Bronchial epithelial cell (primary cell): Measurements from ENCODE around the gene ATAD3B. TPM values are rescaled to one million over a fixed set of nuclear protein-coding genes. Genes with fewer than 3 reads are reported as not detected.

ENCODE experiments used
- DNase-seq: peaks from one replicate; pipeline ENCODE4 v3.0.0-alpha.2; 2010; ENCODE audit warnings: low read depth
- FAIRE-seq: peaks from 2 replicates; lab custom pipeline; 2011; peaks lifted over from hg19 to GRCh38; lab: Jason Lieb, UNC
- H3K27me3 ChIP-seq: 2 replicates; pipeline ENCODE4 v1.5.1; 2011; ENCODE audit warnings: low read length; ENCODE audit not compliant: control insufficient read depth, insufficient read depth
- H3K36me3 ChIP-seq: 2 replicates; pipeline ENCODE4 v1.5.1; 2011; ENCODE audit warnings: low read length; ENCODE audit not compliant: control insufficient read depth, insufficient read depth
- H3K4me3 ChIP-seq: 2 replicates; pipeline ENCODE4 v1.5.1; 2011; ENCODE audit warnings: mild to moderate bottlenecking, low read depth, low read length, control low read depth
- total RNA-seq: library from RNA; depleted of rRNA; stranded (reverse); fragments of >200 nt; gene quantifications from 2 replicates; pipeline ENCODE4 v1.2.1, GENCODE V29; 2014
- TF ChIP-seq, protein P1 (sequence below): IDR thresholded peaks from 2 replicates; pipeline ENCODE4 v1.5.1; 2011; ENCODE audit warnings: mild to moderate bottlenecking, moderate library complexity, low read length, control low read depth, inconsistent platforms; ENCODE audit not compliant: insufficient read depth, severe bottlenecking

Gene ATAD3B
- total RNA-seq, 1 donor from 2014 or later = 24.7 TPM

DNA sequence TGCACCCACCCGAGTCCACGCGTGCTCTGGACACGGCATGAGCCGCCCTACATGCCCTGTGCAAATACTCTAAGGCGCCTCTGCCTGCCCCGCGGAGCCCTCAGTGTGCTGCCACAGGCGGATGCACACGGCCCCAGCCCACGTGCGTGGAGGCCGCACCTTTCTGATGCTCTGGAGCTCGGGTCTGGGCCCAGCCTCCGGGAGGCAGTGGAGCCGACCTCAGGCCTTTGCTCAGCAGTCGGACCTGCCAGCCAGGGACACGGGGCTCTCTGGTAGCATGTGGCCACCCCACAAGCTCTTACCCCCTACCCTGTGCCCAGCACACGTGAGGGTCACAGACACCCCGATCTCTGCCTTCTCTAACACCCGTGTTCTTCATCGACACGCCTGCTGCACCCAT lies 66.8 kb downstream of the ATAD3B start:
- H3K36me3 ChIP-seq = peaks cover 8% of the 10 kb centered on the region
- no peaks in the 10 kb centered on the region for H3K27me3 ChIP-seq
- TF ChIP-seq, protein P1, sequence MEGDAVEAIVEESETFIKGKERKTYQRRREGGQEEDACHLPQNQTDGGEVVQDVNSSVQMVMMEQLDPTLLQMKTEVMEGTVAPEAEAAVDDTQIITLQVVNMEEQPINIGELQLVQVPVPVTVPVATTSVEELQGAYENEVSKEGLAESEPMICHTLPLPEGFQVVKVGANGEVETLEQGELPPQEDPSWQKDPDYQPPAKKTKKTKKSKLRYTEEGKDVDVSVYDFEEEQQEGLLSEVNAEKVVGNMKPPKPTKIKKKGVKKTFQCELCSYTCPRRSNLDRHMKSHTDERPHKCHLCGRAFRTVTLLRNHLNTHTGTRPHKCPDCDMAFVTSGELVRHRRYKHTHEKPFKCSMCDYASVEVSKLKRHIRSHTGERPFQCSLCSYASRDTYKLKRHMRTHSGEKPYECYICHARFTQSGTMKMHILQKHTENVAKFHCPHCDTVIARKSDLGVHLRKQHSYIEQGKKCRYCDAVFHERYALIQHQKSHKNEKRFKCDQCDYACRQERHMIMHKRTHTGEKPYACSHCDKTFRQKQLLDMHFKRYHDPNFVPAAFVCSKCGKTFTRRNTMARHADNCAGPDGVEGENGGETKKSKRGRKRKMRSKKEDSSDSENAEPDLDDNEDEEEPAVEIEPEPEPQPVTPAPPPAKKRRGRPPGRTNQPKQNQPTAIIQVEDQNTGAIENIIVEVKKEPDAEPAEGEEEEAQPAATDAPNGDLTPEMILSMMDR = no peak
- H3K4me3 ChIP-seq = no peak overlapping the region
- no peak for DNase-seq
- FAIRE-seq = no peak

DNA sequence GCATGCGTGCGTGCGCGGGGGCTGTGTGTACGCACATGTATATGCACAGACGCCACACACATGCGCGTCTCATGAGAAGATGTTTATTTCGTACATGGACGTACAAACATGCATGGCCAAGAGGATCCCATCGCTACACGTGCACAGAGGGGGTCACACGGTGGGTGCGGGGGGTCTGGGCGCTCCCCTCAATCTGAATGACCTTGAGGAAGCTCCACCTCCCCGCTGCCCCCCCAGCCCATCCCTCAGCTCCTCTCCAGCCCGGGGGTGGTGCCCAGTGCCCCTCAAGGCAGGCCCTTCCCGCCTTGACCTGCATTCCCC lies 67.4 kb downstream of the ATAD3B start:
- no peak overlapping the region for H3K4me3 ChIP-seq
- FAIRE-seq = no peak
- no peaks in the 10 kb centered on the region for H3K27me3 ChIP-seq
- TF ChIP-seq, protein P1 = no peak
- no peak for DNase-seq
- peaks cover 8% of the 10 kb centered on the region for H3K36me3 ChIP-seq

DNA sequence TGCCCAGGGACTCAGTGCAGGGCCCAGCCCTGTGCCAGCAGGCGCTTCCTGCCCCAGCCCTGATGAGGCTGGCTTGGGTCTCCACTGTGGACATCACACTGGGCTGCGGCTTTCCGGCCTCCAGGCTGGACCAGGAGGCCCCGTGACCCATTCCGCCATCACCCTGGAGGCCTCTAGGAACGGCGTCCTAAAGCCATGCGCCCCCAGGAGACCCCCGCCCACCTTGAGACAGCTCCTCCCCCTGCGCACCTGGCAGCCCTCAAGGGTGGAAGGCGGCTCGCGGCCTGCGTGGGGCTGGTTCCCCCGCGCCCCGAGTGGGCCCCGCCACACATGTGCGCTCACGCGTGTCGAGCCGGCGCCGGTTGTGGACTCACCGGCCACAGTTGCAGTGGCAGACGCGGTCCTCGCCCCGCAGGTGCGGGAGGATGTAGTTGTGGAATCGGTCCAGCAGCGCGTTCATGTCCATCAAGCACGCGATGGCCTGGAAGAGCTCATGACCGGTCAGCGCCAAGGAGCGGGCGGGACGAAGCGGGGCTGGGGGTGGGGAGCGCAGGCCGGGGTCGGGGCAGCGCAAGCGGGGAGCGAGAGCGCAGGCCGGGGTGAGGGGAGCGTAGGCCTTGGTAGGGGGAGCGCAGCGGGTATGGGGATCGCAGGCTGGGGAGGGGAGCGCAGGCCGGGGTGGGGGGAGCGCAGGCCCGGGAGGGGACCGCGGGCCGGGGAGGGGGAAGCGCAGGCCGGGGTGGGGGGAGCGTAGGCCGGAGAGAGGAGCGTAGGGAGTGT lies 67.9 kb downstream of the ATAD3B start:
- Histone ChIP-seq H3K36me3 (peaks cover 8% of the 10 kb centered on the region), H3K27me3 (no peaks in the 10 kb centered on the region), H3K4me3 (no peak overlapping the region)
- no peak for FAIRE-seq
- TF ChIP-seq, protein P1 = no peak
- no peak for DNase-seq

DNA sequence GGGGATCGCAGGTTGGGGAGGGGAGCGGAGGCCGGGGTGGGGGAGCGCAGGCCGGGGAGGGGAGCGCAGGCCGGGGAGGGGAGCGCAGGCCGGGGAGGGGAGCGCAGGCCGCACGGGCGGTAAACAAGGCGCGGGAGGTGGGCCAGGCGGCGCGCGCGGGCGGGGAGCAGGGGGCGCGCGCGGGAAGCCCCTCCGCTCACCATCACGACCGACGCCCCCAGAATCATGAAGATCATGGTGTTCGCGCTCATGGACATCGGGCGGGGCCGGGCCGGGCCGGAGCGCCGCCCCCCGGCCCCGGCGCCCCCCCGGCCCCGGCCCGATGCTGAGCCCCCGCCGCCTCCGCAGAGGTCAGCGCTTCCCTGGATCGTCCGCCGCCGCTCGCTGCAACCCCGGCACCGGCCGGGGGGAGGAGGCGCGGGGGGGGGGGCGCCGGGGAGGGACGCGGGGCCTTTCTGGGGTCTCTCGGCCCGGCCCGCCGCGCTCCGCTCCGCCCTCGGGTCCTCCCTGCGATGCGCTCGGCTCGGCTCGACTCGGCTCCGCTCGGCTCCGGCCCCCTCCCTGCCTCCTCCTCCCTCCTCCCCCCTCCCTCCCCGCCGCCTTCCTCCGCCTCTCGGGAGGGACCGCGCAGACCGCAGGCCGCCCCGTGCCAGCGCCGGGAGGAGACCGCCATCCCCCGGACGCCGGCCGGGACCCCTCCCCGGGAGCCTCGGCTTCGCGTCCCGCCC lies 68.7 kb downstream of the ATAD3B start, which contains the start of gene TMEM240:
TSS of gene TMEM240 (minus strand) at position 535 of the 728 bp plus-strand sequence. CDS start at position 257, 278 bp downstream.
- no peaks in the 10 kb centered on the region for H3K27me3 ChIP-seq
- FAIRE-seq (no peak), DNase-seq (no peak)
- peaks cover 8% of the 10 kb centered on the region for H3K36me3 ChIP-seq
- H3K4me3 ChIP-seq = peak within 1 kb of the TSS; percentile 12
- TF ChIP-seq, protein P1 = no peak

DNA sequence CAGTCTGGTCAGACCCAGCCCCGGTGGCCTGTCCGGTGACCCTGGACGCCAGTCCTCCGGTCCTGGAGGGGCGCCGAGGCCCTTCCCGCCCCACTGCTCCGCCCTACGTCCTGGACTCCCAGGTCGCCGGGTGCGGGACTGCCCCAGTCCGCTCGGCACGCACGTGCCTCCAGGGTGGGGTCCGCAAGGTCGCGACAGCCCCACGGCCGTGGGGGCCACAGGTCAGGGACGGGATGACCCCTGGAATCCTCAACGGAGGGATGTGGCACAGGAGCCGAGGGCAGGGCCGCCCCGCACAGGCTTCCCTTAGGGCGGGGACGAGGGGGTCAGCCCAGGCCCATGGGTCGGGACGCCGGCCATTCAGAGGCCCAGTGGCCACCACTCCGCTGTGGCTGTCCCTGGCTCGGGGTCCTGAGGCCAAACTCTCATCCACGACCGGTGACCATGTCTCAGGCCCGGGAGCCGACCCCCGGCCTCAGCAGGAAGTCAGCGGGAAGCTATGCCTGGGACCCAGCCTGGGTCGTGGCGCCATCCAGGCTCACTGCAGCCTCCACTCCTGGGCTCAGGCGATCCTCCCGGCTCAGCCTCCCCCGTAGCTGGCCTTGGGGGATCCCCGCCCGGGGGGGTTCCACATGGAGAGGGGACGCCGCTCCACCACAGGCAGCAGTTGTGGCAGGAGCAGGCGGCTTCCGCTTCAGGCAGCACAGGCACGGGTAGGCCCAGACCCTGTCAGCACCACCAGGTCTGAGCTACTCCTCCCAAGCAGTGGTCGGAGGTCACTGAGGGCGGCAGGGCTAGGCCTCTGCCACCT lies 69.5 kb downstream of the ATAD3B start:
- TF ChIP-seq, protein P1 = no peak
- Histone ChIP-seq H3K27me3 (no peaks in the 10 kb centered on the region), H3K4me3 (peak overlapping the region; percentile 12), H3K36me3 (peaks cover 8% of the 10 kb centered on the region)
- DNase-seq (no peak), FAIRE-seq (no peak)
